ENCODE results near the gene SVOPL.

- TF ChIP-seq CTCF (IDR thresholded peaks at IDR 0.05; ENCODE audit: low read depth, low read length, missing input control), result no peak
- TF ChIP-seq FOXA1 (IDR thresholded peaks at IDR 0.05), result no peak
- TF ChIP-seq REST (IDR thresholded peaks at IDR 0.05), result no peak
- no peak for TF ChIP-seq MAX (IDR thresholded peaks at IDR 0.05)
- no peak for TF ChIP-seq YY1 (IDR thresholded peaks at IDR 0.05)
- TF ChIP-seq SP1 (IDR thresholded peaks at IDR 0.05), result no peak
- no peak for TF ChIP-seq JUND (IDR thresholded peaks at IDR 0.05)
- TF ChIP-seq ZBTB33 (IDR thresholded peaks at IDR 0.05), result no peak
- TF ChIP-seq GABPA (IDR thresholded peaks at IDR 0.05 in 1 of 2, conservative IDR thresholded peaks at IDR 0.05 in 1 of 2), result no peak
- no peak for TF ChIP-seq RAD21 (IDR thresholded peaks at IDR 0.05)
- no peak for TF ChIP-seq ATF3 (IDR thresholded peaks at IDR 0.05)
- no peak for TF ChIP-seq HNF4A (conservative IDR thresholded peaks at IDR 0.05)
- no peak for TF ChIP-seq TAF1 (conservative IDR thresholded peaks at IDR 0.05)
Measured at GRCh38 chr7:138710536-138711385, 9.6 kb upstream of the SVOPL start.

Measured in liver (tissue), 3 donors.